Epidermal melanocyte (primary cell): Measurements from ENCODE around the gene RHBDF2.

Source experiments
- DNase-seq: peaks from one replicate; pipeline ENCODE4 v3.0.0; 2011; ENCODE audit warnings: low spot score; ENCODE audit not compliant: insufficient read length

Gene RHBDF2

DNA sequence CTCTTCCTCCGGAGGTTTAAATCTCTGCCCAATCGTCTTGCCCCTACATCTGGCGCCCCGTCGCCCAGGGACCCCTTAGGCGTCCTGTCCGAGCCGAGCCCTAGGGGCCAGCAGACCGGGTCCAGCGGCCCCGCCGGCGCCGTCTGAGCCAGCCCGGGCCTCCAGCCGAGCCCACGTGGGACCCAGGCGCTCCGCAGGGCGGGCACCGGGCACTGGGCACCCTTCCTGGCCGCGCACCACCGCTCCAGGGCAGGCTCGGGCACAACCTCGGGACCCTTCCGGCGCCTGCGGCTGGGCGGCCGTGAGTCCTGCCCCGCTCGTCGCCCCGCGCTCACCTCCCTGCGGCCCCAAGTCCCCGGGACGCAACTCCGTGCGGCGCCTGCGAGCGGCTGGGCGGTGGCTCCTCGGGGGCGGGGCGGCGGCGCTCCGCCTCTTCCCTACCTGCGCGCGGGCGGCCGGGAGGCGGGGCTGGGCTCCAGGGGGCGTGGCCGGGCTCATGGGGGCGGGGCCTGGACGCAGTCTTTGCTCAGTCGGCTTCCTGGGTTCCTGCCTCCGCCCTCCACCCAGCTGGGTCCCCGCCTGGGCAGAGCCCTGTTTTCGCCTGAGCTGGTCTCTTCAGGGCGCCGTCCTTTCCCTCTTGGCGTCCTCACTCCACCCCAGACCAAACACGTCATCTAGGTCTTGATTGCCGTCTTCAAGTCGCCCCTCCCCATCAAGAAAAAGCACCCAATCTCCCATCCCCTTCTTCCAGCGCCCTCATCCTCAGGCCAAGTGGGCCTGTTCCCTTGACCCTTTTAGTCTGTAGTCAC lies at the start of gene RHBDF2:
Gene RHBDF2, minus strand, starts transcription at position 406 of the 809 bp plus-strand sequence. CDS start 19,899 bp downstream, outside the sequence.
- peak; percentile 84 for DNase-seq

DNA sequence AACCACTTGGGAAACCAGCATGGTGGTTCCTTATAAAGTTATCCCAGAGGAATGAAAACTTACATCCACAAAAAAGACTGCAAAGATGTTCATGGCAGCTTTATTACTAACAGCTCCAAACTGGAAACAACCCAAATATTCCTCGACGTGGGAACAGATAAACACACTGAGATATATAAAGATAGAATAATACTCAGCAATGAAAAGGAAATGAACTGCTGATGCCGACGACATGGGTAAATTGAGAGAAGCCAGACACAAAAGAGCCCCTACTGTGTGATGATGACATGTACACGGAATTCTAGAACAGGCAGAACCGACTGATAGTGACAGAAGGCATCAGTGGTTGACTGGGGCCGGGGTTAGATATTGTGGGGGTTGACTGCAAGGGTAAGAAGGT lies 48.3 kb upstream of the RHBDF2 start:
- DNase-seq, result no peak

DNA sequence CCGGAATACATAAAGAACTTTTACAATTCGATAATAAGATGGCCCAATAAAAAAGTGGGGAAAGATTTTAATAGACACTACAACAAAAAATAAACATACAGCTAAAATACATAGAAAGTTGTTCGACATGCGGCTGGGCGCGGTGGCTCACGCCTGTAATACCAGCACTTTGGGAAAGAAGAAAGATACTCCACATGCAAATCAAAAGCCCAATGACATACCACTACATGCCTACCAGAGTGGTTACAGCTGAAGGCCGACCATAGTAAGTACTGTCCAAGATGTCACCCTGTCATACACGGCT lies 47.9 kb upstream of the RHBDF2 start:
- DNase-seq, result no peak

GRCh38 chr17:76548378-76549214 lies 47.4 kb upstream of the RHBDF2 start:
- DNase-seq, result no peak

- DNase-seq, result no peak
Measured at GRCh38 chr17:76547642-76548202, 46.5 kb upstream of the RHBDF2 start.

DNA sequence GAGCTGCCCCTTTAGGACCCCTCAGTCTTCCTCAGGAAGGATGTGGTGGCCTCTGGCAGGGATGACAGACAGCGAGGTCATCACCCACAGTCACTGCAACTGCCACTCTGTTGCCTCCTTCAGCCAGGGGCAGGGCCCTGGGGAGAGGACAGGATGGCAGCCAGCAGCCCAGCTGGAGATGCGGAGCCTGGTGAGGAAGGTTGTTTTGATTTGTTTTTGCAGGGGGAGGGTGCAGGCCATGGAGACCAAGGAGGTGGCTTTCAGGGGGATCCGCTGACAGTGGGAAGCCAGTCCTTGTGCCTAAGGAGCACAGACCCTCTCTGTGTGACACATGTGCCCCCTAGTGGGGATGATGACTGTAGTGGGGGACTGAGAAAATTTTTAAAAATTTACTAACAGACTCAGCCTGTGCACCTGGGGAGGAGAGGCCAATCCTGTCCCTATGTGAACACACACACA lies 46.0 kb upstream of the RHBDF2 start:
- DNase-seq, result no peak

DNA sequence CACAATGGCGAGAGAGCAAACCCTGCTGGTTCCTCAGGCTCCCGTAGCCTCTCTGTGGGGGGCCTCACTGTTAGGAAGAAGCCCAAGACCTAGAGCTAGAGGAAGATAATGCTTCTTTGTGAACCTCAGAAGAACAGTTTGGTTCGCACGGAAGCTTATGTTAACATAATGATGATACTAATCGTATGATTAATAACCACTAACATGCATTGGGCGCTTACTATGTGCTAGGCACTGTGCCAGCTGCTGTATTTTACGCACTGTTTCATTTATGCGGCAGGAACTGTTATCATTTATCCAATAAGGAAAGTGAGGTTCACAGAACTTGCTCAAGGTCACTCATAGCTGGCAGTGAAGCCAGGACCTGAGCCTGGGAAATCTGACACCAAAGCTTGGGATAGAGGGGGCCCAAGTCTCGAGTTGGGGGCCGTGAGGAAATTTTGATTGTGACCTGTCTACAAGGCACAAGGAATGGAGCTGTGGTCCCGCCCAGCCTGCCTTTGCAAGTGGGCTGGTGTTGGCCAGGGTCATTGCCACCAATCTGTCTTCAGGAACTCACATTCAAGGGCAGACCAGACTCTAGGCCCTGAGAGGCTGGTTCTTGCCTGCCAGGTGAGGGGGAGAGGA lies 45.4 kb upstream of the RHBDF2 start:
- peak; percentile 57 for DNase-seq

DNA sequence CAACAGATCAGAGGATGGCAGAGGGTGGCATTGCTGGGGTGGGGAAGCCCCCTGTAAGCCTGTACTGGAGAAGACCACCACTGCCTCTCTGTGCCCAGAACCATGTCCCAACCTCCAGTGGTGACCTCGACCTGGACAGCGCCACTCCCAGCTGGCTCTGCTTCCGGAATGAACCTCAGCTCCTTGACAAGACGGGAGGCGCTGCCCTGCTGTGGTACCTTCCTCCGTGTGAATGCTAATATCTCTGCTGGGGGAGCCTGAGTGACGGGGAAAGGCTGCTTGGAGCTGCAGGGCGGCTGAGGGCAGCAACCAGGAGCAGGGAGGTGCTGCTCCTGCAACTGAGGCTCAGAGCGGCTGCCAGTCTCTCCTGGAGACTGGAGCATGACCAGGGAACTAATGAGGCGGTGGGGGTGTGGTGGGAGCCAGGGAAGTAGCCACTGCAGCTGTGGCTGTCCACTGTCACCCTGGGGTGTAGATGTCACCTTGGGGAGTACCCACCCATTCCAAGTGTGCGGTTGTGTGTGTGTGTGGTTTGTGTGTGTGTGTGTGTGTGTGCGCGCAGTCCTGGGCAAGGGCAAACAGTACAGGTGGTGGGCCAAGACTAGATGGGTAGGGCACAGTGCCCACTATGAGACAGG lies 44.8 kb upstream of the RHBDF2 start:
- DNase-seq, result no peak

DNA sequence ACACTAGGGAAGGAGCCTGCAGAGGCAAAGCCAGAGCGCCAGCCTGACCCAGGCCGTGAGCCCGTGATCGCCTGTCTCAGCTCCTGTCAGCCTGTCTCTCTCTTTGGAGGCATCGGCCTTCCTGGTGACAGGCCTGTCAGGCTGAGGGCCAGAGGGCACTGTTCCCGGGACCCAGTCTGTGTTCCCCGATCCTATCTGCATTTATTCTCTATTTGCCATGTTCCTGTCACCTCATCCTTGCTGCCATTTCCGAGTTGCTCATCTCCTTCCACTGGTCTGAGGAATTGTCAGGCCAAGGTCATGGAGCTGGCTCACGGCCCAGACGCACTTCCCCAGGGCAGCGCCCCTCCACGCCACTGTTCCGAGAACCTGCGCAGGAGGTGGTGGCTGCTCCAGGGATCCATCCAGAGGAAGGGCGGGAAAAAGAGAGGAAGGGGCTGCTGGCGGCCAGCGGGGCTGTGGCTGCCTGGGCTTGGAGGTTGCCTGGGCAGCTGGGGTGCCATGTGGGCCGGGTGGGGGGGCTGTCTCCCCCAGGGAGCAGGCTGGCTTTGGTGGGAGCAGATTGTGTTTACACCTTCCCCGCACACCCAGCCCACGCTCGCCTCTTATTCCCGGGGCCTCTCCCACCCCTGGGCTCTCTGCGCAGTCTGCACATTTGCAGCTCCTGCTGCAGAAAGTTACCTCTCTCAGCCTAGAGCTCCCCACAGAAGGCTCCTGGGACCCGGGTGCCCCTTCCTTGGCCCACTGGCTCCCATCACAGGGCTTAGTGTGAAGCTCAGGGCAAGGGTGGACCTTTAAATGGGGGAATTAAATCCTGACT lies 43.5 kb upstream of the RHBDF2 start:
- no peak for DNase-seq

DNA sequence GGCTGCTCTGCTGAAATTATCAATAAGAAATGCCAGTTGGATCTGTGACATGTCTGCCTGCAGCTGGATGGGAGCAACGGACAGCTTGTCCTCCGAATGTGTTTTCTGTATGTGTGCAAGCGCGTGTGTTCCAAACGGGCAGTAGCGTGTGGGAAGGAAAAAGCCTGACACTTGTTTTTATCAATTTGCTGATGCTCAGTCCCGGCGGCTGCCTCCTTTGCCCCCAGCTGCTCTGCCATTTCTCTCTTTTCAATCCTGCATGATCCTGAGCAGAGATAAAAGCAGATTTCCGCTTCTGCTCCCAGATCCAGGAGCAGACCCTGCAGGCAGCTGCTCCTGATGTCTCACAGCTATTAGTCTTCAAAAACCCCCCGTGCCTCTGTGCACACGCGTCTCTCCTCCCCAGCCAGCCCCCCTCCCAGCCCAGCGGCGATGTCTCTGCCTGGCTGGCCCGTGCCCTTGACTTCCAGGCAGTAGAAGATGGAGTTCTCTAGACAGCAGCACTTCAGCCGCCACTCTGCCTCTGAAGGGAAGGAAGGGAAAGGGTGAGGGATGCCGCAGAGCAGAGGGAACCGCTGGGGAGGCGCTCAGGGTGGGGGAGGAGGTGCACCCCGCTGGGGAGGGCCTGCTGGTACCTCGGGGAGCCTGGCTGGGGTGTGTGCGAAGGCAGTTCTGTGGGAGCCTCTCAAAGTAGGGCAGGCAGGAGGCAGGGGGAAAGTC lies 42.8 kb upstream of the RHBDF2 start:
- no peak for DNase-seq

DNA sequence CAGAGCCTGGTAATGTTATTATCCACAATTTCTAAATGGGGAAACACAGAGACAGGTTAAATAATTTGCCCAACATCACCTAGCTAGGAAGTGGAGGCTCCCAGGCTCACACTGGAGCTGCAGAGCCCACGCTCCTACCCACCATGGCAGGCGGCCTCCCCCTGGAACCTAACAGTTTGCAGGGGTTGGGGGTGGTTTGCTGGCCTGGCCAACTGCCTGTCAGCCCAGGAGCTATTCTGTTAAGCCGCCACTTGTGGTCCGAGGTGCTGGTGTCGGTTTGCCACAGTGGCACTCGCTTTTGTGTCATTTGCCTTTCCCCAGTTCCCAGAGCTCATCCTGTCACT lies 42.2 kb upstream of the RHBDF2 start:
- no peak for DNase-seq

DNA sequence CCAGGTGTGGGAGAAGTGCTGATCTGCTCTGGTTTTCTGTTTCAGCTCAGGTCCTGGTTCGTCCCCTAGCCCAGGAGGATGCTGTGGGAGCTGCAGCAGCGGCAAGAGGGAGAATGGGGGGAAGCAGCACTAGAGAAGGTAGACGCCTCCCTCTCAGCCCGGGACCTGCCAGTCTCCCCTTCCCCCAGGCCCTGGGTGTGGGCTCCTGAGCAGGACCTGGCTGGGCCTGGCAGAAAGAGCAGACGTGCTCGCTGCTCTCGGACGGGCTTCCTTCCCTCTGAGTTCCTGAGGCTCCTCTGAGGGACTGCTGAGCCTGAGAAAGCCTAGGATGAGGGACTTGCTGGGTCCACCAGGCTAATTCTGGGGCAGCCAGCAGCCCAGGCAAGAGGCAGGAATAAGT lies 41.8 kb upstream of the RHBDF2 start:
- no peak for DNase-seq

DNA sequence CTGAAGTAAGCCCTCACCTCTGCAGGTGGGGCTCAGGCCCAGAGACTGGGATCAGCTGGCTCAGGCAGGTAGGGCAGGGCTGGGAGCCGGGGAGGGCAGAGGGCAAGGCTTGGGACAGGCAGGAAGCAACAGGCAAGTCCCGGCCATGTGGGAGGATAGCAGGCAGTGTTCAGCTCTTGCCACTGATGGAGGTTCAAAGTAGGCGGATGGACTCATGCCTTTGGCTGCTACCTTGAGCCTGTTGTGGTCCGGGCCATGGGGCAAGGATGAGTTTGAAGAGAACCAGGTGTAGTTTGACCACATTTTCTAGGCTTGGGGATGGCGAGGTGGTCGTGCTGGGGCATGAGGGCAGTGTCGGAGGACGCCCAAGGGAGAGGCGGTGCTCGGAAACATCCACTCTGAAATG lies 41.3 kb upstream of the RHBDF2 start:
- DNase-seq, result no peak

GRCh38 chr17:76541739-76542454 lies 40.7 kb upstream of the RHBDF2 start:
- DNase-seq, result no peak

DNA sequence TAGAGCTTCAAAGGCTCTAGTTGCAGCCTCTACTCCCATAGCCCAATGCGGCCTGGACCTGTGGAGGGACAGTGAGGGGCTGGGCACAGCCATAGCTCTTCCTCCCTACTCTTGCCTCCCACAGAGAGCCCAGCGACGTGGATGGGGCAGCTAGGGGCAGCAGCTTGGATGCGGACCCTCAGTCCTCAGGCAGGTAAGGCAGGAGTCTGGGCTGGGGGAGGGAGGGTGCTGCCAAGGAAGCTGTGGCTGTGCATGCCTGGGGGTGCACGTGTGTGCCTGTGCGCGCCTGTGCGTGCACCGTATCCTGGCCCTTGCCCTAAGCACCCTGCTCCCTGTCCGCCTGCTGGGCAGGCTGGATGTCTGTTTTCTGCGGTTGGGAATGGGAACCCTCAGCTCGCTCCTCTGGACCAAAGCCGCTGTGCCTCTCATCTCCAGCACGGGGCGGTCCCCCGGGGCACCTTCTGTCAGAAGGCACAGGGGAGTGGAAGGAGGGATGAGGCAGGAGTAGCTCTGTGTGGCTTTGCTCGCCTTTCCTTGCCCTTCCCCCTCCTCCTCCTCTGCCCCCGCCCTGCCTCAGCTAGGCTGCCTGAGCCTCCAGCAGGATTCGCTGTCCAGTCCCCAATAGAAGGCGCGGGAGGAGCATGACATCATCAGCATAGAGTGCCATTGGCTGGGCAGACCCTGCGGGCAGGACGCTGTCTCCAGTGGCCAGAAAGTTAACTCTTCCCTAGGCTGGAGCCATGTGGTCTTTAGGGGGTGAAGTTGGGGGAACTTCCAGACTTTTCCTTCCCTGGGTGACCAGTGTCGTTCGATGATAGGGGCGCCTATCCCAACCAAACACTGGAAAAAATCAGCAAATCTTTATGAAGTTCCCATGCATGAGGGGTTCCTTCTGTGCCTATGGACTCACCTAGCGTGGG lies 39.4 kb upstream of the RHBDF2 start:
- peak; percentile 100 for DNase-seq

GRCh38 chr17:76539631-76540271 lies 38.5 kb upstream of the RHBDF2 start, which contains the start of gene PRCD:
Gene PRCD, plus strand, starts transcription at chr17:76540044. Its CDS starts 98 bp downstream, at chr17:76540142.
- no peak for DNase-seq

DNA sequence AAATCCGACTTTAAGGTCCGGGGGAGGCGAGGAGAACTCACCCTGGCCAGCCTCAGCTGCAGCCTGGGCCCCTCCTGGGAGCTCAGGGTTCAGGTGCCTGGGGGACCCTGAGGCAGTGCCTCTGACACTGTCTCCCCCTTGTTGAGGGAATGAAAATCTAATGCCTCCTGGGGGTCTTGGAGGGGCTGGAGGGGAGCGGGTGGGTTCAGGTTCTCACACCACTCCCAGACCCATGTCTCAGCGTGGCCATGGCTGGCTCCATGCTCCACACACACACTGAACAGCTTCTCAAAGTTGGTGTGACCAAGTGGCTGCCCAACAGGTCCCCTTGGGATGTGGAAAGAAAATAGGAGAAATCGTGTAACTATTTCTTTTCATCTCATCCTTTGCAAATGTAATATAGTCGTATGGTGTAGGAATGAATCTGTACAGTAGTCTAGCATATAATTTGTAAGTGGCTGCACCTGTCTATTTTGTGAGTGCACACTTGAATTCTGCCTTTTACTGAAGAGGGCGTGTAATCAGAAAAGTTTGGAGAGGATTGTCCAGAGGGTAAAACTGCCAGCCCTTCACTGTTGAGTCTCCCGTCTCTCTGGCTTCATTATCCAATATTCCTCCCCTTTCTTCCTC lies 37.8 kb upstream of the RHBDF2 start:
- DNase-seq, result no peak
